NCI-H2196 (cell line): ENCODE results near the gene NLGN4X.

Source experiments
- DNase-seq: peaks from one replicate; lab custom pipeline; 2025; ENCODE audit not compliant: unreplicated experiment; lab: John Stamatoyannopoulos, UW

Gene NLGN4X

GRCh38 chrX:6159468-6159867 is 69.2 kb downstream of the NLGN4X start:
- DNase-seq = no peak

- no peak for DNase-seq
Observed at GRCh38 chrX:6151971-6152370, 76.7 kb downstream of the NLGN4X start.

GRCh38 chrX:6149060-6149872 is 79.4 kb downstream of the NLGN4X start:
- no peak for DNase-seq

GRCh38 chrX:6134255-6134654 is 94.4 kb downstream of the NLGN4X start:
- no peak for DNase-seq

- DNase-seq = no peak
Observed at GRCh38 chrX:6132970-6133369, 95.7 kb downstream of the NLGN4X start.

GRCh38 chrX:6131287-6131686 is 97.4 kb downstream of the NLGN4X start:
- DNase-seq = no peak

- DNase-seq = no peak
Observed at GRCh38 chrX:6129195-6129594, 99.5 kb downstream of the NLGN4X start.

GRCh38 chrX:6120329-6120728 is 108.3 kb downstream of the NLGN4X start:
- DNase-seq = no peak

GRCh38 chrX:6095469-6095868 is 133.2 kb downstream of the NLGN4X start:
- DNase-seq = no peak

GRCh38 chrX:6074532-6074931 is 154.1 kb downstream of the NLGN4X start:
- no peak for DNase-seq

- no peak for DNase-seq
Observed at GRCh38 chrX:6071731-6072130, 156.9 kb downstream of the NLGN4X start.

GRCh38 chrX:6067600-6067999 is 161.1 kb downstream of the NLGN4X start:
- no peak for DNase-seq

GRCh38 chrX:6053141-6053540 is 175.5 kb downstream of the NLGN4X start:
- DNase-seq = no peak

- DNase-seq = no peak
Observed at GRCh38 chrX:6052111-6052745, 176.4 kb downstream of the NLGN4X start.

- DNase-seq = no peak
Observed at GRCh38 chrX:6049132-6049531, 179.5 kb downstream of the NLGN4X start.

GRCh38 chrX:6041630-6042029 is 187.0 kb downstream of the NLGN4X start:
- no peak for DNase-seq

GRCh38 chrX:6029014-6029413 is 199.7 kb downstream of the NLGN4X start:
- no peak for DNase-seq

- DNase-seq = no peak
Observed at GRCh38 chrX:6026980-6027379, 201.7 kb downstream of the NLGN4X start.

GRCh38 chrX:6026429-6026828 is 202.2 kb downstream of the NLGN4X start:
- no peak for DNase-seq

- no peak for DNase-seq
Observed at GRCh38 chrX:6024204-6024603, 204.5 kb downstream of the NLGN4X start.

GRCh38 chrX:6021316-6022091 is 207.2 kb downstream of the NLGN4X start:
- DNase-seq = peak; percentile 4

GRCh38 chrX:6019076-6019475 is 209.6 kb downstream of the NLGN4X start:
- no peak for DNase-seq
